Calu3 (cell line): ENCODE measurements around the gene TBC1D14. TPM values are rescaled to one million over a fixed set of nuclear protein-coding genes. Genes with fewer than 3 reads are reported as not detected.

Experiments used
- BruUV-seq: library from RNA; stranded (reverse); fragments of 400-500 nt; replicated peaks from 2 replicates; lab custom pipeline; 2021; lab: Mats Ljungman, UMichigan
- CTCF ChIA-PET: fragments of 300-600 bp; sonication (Branson Sonifier 250); formaldehyde crosslinking; loops from one replicate; lab custom pipeline; 2022; ENCODE audit warnings: antibody characterized with exemption; lab: Charles Lee
- DNase-seq: peaks from one replicate; pipeline ENCODE4 v3.0.0; 2022
- H3K27ac Mint-ChIP-seq: one replicate; pipeline ENCODE4 v1.8.0; 2022; ENCODE audit warnings: mixed read lengths; ENCODE audit not compliant: unreplicated experiment
- H3K27me3 Mint-ChIP-seq: one replicate; pipeline ENCODE4 v1.8.0; 2022; ENCODE audit warnings: mixed read lengths; ENCODE audit not compliant: unreplicated experiment
- H3K36me3 Mint-ChIP-seq: one replicate; pipeline ENCODE4 v1.8.0; 2022; ENCODE audit warnings: mild to moderate bottlenecking, moderate library complexity, mixed read lengths; ENCODE audit not compliant: insufficient read depth, unreplicated experiment
- H3K4me1 Mint-ChIP-seq: one replicate; pipeline ENCODE4 v1.8.0; 2022; ENCODE audit warnings: mild to moderate bottlenecking, low read depth, mixed read lengths; ENCODE audit not compliant: unreplicated experiment
- H3K4me3 Mint-ChIP-seq: one replicate; pipeline ENCODE4 v1.8.0; 2022; ENCODE audit warnings: mild to moderate bottlenecking, low read depth, moderate library complexity, mixed read lengths; ENCODE audit not compliant: unreplicated experiment
- H3K9me3 Mint-ChIP-seq: one replicate; pipeline ENCODE4 v1.8.0; 2022; ENCODE audit warnings: low read depth, mixed read lengths; ENCODE audit not compliant: unreplicated experiment
- intact Hi-C: fragments of 100-400 bp; cut with micrococcal nuclease; formaldehyde crosslinking; loops from one replicate; pipeline ENCODE4 v1.10.0; 2022; ENCODE audit not compliant: unreplicated experiment
- total RNA-seq: library from RNA; stranded (reverse); gene quantifications from 2 replicates; pipeline ENCODE4 v1.2.3, GENCODE V29; 2022
- TF ChIP-seq, protein P1 (sequence below): fragments of 200-600 bp; IDR thresholded peaks from one replicate; pipeline ENCODE4 v1.8.0; 2022; ENCODE audit warnings: antibody characterized with exemption; ENCODE audit not compliant: unreplicated experiment

TBC1D14 gene
- total RNA-seq, 1 experiment from 2014 or later: 26.4 TPM

GRCh38 chr4:7000421-7001176, 91.0 kb downstream of the TBC1D14 start:
- no peaks in the 10 kb centered on the region for H3K27me3 Mint-ChIP-seq
- H3K36me3 Mint-ChIP-seq: peaks cover 23% of the 10 kb centered on the region
- CTCF ChIA-PET: no interaction called here
- intact Hi-C loops: no loop called here
- H3K9me3 Mint-ChIP-seq: no peaks in the 10 kb centered on the region
- no peak overlapping the region for H3K4me3 Mint-ChIP-seq
- no TSS peak for BruUV-seq
- no peak overlapping the region for H3K27ac Mint-ChIP-seq
- no peak for DNase-seq
- peaks cover 9% of the 10 kb centered on the region for H3K4me1 Mint-ChIP-seq
- TF ChIP-seq, protein P1, sequence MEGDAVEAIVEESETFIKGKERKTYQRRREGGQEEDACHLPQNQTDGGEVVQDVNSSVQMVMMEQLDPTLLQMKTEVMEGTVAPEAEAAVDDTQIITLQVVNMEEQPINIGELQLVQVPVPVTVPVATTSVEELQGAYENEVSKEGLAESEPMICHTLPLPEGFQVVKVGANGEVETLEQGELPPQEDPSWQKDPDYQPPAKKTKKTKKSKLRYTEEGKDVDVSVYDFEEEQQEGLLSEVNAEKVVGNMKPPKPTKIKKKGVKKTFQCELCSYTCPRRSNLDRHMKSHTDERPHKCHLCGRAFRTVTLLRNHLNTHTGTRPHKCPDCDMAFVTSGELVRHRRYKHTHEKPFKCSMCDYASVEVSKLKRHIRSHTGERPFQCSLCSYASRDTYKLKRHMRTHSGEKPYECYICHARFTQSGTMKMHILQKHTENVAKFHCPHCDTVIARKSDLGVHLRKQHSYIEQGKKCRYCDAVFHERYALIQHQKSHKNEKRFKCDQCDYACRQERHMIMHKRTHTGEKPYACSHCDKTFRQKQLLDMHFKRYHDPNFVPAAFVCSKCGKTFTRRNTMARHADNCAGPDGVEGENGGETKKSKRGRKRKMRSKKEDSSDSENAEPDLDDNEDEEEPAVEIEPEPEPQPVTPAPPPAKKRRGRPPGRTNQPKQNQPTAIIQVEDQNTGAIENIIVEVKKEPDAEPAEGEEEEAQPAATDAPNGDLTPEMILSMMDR: no peak

DNA sequence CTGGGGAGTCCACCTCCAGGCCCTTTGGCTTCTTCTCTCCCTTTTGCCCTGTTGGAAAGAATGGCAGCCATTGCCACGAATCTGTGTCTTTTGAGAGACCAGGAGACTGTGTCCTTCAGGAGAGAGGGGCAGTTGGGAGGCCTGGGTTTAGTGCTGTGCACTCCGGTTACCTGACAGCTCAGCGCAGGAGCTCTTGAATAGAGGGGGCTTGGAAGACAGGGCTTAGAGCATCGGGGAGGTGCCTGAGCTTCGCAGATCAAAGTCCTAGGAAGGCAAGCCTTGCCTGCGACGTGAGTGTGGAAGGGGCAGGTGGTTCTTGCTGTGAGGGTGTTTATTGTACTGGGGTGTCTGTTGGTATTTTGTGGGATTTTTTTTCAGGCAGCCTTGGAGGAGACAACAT, 91.6 kb downstream of the TBC1D14 start:
- TF ChIP-seq, protein P1: no peak
- Mint-ChIP-seq H3K27me3 (no peaks in the 10 kb centered on the region), H3K9me3 (no peaks in the 10 kb centered on the region), H3K4me3 (no peak overlapping the region), H3K36me3 (peaks cover 21% of the 10 kb centered on the region), H3K27ac (no peak overlapping the region), H3K4me1 (peaks cover 9% of the 10 kb centered on the region)
- CTCF ChIA-PET: no interaction called here
- intact Hi-C loops: no loop called here
- no peak for DNase-seq
- no TSS peak for BruUV-seq

GRCh38 chr4:7002336-7002735, 92.7 kb downstream of the TBC1D14 start:
- DNase-seq: no peak
- H3K27ac Mint-ChIP-seq: no peak overlapping the region
- no TSS peak for BruUV-seq

GRCh38 chr4:7003176-7003878, 93.7 kb downstream of the TBC1D14 start:
- H3K4me3 Mint-ChIP-seq: no peak overlapping the region
- BruUV-seq: no TSS peak
- CTCF ChIA-PET: no interaction called here
- TF ChIP-seq, protein P1: no peak
- H3K4me1 Mint-ChIP-seq: peaks cover 15% of the 10 kb centered on the region
- no peak overlapping the region for H3K27ac Mint-ChIP-seq
- DNase-seq: no peak
- peaks cover 22% of the 10 kb centered on the region for H3K36me3 Mint-ChIP-seq
- intact Hi-C loops: no loop called here
- H3K9me3 Mint-ChIP-seq: no peaks in the 10 kb centered on the region
- H3K27me3 Mint-ChIP-seq: no peaks in the 10 kb centered on the region

More at GRCh38 chr4:7002336-7002735, 92.7 kb downstream of the TBC1D14 start:
- CTCF ChIA-PET: no interaction called here
- peaks cover 18% of the 10 kb centered on the region for H3K36me3 Mint-ChIP-seq
- no peaks in the 10 kb centered on the region for H3K27me3 Mint-ChIP-seq
- intact Hi-C loops: no loop called here
- TF ChIP-seq, protein P1: no peak
- no peak overlapping the region for H3K4me3 Mint-ChIP-seq
- no peaks in the 10 kb centered on the region for H3K9me3 Mint-ChIP-seq
- H3K4me1 Mint-ChIP-seq: peaks cover 9% of the 10 kb centered on the region
